ENCODE measurements around the gene DOCK3. TPM values are rescaled to one million over a fixed set of nuclear protein-coding genes. Genes with fewer than 3 reads are reported as not detected.

The DOCK3 gene
- total and polyA plus RNA-seq, 2 donors from 2014 or later: 0.49 to 0.54 TPM

DNA sequence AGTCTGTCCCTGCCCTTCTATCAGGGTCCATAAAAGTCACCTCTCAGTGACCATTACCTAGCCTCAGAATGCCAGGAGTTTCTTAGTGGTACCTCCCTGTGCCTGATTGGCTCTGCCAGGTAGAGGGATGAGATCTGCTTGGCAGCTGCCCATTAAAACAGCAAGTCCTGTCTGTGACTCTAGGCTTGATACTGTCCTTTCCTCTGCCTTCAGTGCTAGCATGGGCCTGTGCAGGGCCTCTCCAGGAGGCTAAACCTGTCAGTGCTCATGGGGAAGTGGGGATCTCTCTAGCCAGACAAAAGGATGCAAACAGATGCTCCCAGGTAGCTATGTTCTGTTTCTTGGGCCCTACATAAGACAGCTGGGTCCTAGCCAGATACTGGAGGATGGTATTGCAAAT, 700.4 kb downstream of the DOCK3 start:
- no peak overlapping the region for H3K9ac ChIP-seq (ENCODE audit: low read length in 3 of 3)
- DNase-seq (peak in 1 of 5 donors; percentile 12), FAIRE-seq (no peak)
- no peaks in the 10 kb centered on the region for H3K27me3 ChIP-seq (ENCODE audit: control insufficient read depth, insufficient read depth, low read length)
- TF ChIP-seq, protein P1, sequence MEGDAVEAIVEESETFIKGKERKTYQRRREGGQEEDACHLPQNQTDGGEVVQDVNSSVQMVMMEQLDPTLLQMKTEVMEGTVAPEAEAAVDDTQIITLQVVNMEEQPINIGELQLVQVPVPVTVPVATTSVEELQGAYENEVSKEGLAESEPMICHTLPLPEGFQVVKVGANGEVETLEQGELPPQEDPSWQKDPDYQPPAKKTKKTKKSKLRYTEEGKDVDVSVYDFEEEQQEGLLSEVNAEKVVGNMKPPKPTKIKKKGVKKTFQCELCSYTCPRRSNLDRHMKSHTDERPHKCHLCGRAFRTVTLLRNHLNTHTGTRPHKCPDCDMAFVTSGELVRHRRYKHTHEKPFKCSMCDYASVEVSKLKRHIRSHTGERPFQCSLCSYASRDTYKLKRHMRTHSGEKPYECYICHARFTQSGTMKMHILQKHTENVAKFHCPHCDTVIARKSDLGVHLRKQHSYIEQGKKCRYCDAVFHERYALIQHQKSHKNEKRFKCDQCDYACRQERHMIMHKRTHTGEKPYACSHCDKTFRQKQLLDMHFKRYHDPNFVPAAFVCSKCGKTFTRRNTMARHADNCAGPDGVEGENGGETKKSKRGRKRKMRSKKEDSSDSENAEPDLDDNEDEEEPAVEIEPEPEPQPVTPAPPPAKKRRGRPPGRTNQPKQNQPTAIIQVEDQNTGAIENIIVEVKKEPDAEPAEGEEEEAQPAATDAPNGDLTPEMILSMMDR (IDR thresholded peaks at IDR 0.05; ENCODE audit: borderline replicate concordance, extremely low read depth, insufficient read depth): no peak
- no peak overlapping the region for H3K4me3 ChIP-seq (ENCODE audit: low read length in 3 of 3)
- intact Hi-C loops (cut with DNase I): loop anchor here (10.0 kb wide), 2 partner anchors 270 to 750 kb away; no protein-coding TSS in a partner anchor
- H3K9me3 ChIP-seq (ENCODE audit: control insufficient read depth in 2 of 3, insufficient read depth in 1 of 3, low read length in 3 of 3): no peaks in the 10 kb centered on the region
- no peaks in the 10 kb centered on the region for H3K36me3 ChIP-seq (ENCODE audit: control insufficient read depth in 2 of 3, insufficient read depth in 3 of 3, low read length in 3 of 3)
- no peak overlapping the region for H3K27ac ChIP-seq (ENCODE audit: low read depth in 2 of 2, low read length in 2 of 2)
- no peaks in the 10 kb centered on the region for H3K4me1 ChIP-seq (ENCODE audit: control insufficient read depth in 2 of 3, insufficient read depth in 2 of 3, low read depth in 1 of 3, low read length in 3 of 3)

GRCh38 chr3:51375571-51375970, 700.8 kb downstream of the DOCK3 start:
- intact Hi-C loops (cut with DNase I): loop anchor here (10.0 kb wide), 2 partner anchors 271 to 751 kb away; no protein-coding TSS in a partner anchor
- H3K27me3 ChIP-seq (ENCODE audit: control insufficient read depth, insufficient read depth, low read length): no peaks in the 10 kb centered on the region
- H3K9me3 ChIP-seq (ENCODE audit: control insufficient read depth in 2 of 3, insufficient read depth in 1 of 3, low read length in 3 of 3): no peaks in the 10 kb centered on the region
- H3K4me1 ChIP-seq (ENCODE audit: control insufficient read depth in 2 of 3, insufficient read depth in 2 of 3, low read depth in 1 of 3, low read length in 3 of 3): no peaks in the 10 kb centered on the region
- no peak for FAIRE-seq
- no peaks in the 10 kb centered on the region for H3K36me3 ChIP-seq (ENCODE audit: control insufficient read depth in 2 of 3, insufficient read depth in 3 of 3, low read length in 3 of 3)
- no peak overlapping the region for H3K9ac ChIP-seq (ENCODE audit: low read length in 3 of 3)
- peak in 1 of 5 donors; percentile 27 for DNase-seq
- TF ChIP-seq, protein P1 (IDR thresholded peaks at IDR 0.05; ENCODE audit: borderline replicate concordance, extremely low read depth, insufficient read depth): no peak
- H3K27ac ChIP-seq (ENCODE audit: low read depth in 2 of 2, low read length in 2 of 2): no peak overlapping the region
- H3K4me3 ChIP-seq (ENCODE audit: low read length in 3 of 3): no peak overlapping the region

DNA sequence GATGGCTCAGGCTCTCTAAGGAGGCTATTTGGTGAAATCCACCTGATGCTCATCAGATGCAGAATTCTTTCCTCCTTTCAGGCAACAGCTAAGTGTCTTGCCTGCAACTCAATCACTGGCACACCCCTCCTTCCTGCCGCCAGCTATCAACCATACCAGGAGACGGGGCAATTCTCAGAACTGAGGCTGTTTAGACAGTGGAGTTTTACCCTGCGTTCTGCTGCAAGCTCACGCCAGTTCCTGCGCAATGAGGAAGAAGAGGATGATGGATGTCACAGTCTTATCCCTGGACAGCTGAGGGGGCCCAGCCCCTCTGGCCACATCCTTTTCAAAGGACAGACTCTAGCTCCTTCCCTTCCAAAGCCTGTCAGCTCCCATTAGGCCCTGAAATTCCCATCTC, 703.3 kb downstream of the DOCK3 start:
- H3K4me3 ChIP-seq (ENCODE audit: low read length in 3 of 3): no peak overlapping the region
- H3K9ac ChIP-seq (ENCODE audit: low read length in 3 of 3): no peak overlapping the region
- H3K27me3 ChIP-seq (ENCODE audit: control insufficient read depth, insufficient read depth, low read length): no peaks in the 10 kb centered on the region
- H3K9me3 ChIP-seq (ENCODE audit: control insufficient read depth in 2 of 3, insufficient read depth in 1 of 3, low read length in 3 of 3): no peaks in the 10 kb centered on the region
- peak in 1 of 5 donors; percentile 8 for DNase-seq
- intact Hi-C loops (cut with DNase I): loop anchor here (10.0 kb wide), 2 partner anchors 273 to 753 kb away; no protein-coding TSS in a partner anchor
- H3K27ac ChIP-seq (ENCODE audit: low read depth in 2 of 2, low read length in 2 of 2): no peak overlapping the region
- H3K4me1 ChIP-seq (ENCODE audit: control insufficient read depth in 2 of 3, insufficient read depth in 2 of 3, low read depth in 1 of 3, low read length in 3 of 3): no peaks in the 10 kb centered on the region
- FAIRE-seq: no peak
- no peaks in the 10 kb centered on the region for H3K36me3 ChIP-seq (ENCODE audit: control insufficient read depth in 2 of 3, insufficient read depth in 3 of 3, low read length in 3 of 3)
- TF ChIP-seq, protein P1 (IDR thresholded peaks at IDR 0.05; ENCODE audit: borderline replicate concordance, extremely low read depth, insufficient read depth): no peak

GRCh38 chr3:51378726-51379125, 704.0 kb downstream of the DOCK3 start:
- intact Hi-C loops (cut with DNase I): loop anchor here (10.0 kb wide), 2 partner anchors 274 to 754 kb away; no protein-coding TSS in a partner anchor
- H3K9me3 ChIP-seq (ENCODE audit: control insufficient read depth in 2 of 3, insufficient read depth in 1 of 3, low read length in 3 of 3): no peaks in the 10 kb centered on the region
- TF ChIP-seq, protein P1 (IDR thresholded peaks at IDR 0.05; ENCODE audit: borderline replicate concordance, extremely low read depth, insufficient read depth): no peak
- H3K9ac ChIP-seq (ENCODE audit: low read length in 3 of 3): no peak overlapping the region
- H3K36me3 ChIP-seq (ENCODE audit: control insufficient read depth in 2 of 3, insufficient read depth in 3 of 3, low read length in 3 of 3): no peaks in the 10 kb centered on the region
- H3K27me3 ChIP-seq (ENCODE audit: control insufficient read depth, insufficient read depth, low read length): no peaks in the 10 kb centered on the region
- H3K4me3 ChIP-seq (ENCODE audit: low read length in 3 of 3): no peak overlapping the region
- DNase-seq: peak in 1 of 5 donors; percentile 25
- FAIRE-seq: no peak
- peaks cover 0 to 3% (median 3%) of the 10 kb centered on the region in 3 donors for H3K4me1 ChIP-seq (ENCODE audit: control insufficient read depth in 2 of 3, insufficient read depth in 2 of 3, low read depth in 1 of 3, low read length in 3 of 3)
- no peak overlapping the region for H3K27ac ChIP-seq (ENCODE audit: low read depth in 2 of 2, low read length in 2 of 2)

All from kidney (tissue), 14 donors.